GM23338 (cell line): ENCODE data around the gene KIF5A. TPM values are rescaled to one million over a fixed set of nuclear protein-coding genes. Genes with fewer than 3 reads are reported as not detected.

Experiments used
- ATAC-seq: fragments of 200-7000 bp; cut with Tn5 transposase; 3 replicates; pipeline ENCODE4 v1.9.1; 2020
- DNase-seq: peaks from one replicate; pipeline ENCODE4 v3.0.0-alpha.2; 2015; ENCODE audit warnings: low spot score
- H2AFZ ChIP-seq: fragments of 200-600 bp; sonication (generic); 2 replicates; pipeline ENCODE4 v1.8.0; 2016; ENCODE audit warnings: antibody characterized with exemption, mild to moderate bottlenecking, moderate library complexity
- H3F3A ChIP-seq: fragments of 200-600 bp; sonication (generic); replicated peaks from 2 replicates; pipeline ENCODE4 v1.8.0; 2017; ENCODE audit warnings: antibody characterized with exemption, mixed run types, low read depth
- H3K27ac ChIP-seq: fragments of 200-600 bp; sonication (generic); 2 replicates; pipeline ENCODE4 v1.6.1; 2016; ENCODE audit warnings: low read depth
- H3K27me3 ChIP-seq: fragments of 200-600 bp; sonication (generic); 2 replicates; pipeline ENCODE4 v1.8.0; 2016; ENCODE audit warnings: mild to moderate bottlenecking, mixed run types, moderate library complexity; ENCODE audit not compliant: insufficient read depth
- H3K36me3 ChIP-seq: fragments of 200-600 bp; sonication (generic); 2 replicates; pipeline ENCODE4 v1.8.0; 2016; ENCODE audit warnings: mild to moderate bottlenecking; ENCODE audit not compliant: insufficient read depth
- H3K4me1 ChIP-seq: fragments of 200-600 bp; sonication (generic); 2 replicates; pipeline ENCODE4 v1.8.0; 2016; ENCODE audit warnings: mild to moderate bottlenecking, moderate library complexity; ENCODE audit not compliant: insufficient read depth
- H3K4me2 ChIP-seq: fragments of 200-600 bp; sonication (generic); 2 replicates; pipeline ENCODE4 v1.7.1; 2017; ENCODE audit warnings: mixed run types
- H3K4me3 ChIP-seq: fragments of 200-600 bp; sonication (generic); 2 replicates; pipeline ENCODE4 v1.6.1; 2016; ENCODE audit warnings: mixed run types
- H3K79me2 ChIP-seq: fragments of 200-600 bp; sonication (generic); replicated peaks from 2 replicates; pipeline ENCODE4 v1.8.0; 2017; ENCODE audit warnings: mild to moderate bottlenecking; ENCODE audit not compliant: insufficient read depth
- H3K9me2 ChIP-seq: fragments of 200-600 bp; sonication (generic); 2 replicates; pipeline ENCODE4 v1.8.0; 2017; ENCODE audit not compliant: insufficient read depth
- H4K20me1 ChIP-seq: fragments of 200-600 bp; sonication (generic); replicated peaks from 2 replicates; pipeline ENCODE4 v1.8.0; 2017; ENCODE audit warnings: mild to moderate bottlenecking; ENCODE audit not compliant: insufficient read depth
- H3K27ac Mint-ChIP-seq: 2 replicates; pipeline ENCODE4 v1.8.0; 2020; ENCODE audit warnings: inconsistent platforms, mild to moderate bottlenecking, moderate library complexity, mixed read lengths
- H3K27me3 Mint-ChIP-seq: 3 replicates; pipeline ENCODE4 v1.8.0; 2022; ENCODE audit warnings: low read depth, mild to moderate bottlenecking, moderate library complexity, mixed read lengths, inconsistent platforms; ENCODE audit not compliant: insufficient read depth, poor library complexity
- H3K36me3 Mint-ChIP-seq: 3 replicates; pipeline ENCODE4 v1.8.0; 2021; ENCODE audit warnings: low read depth, mild to moderate bottlenecking, inconsistent platforms, moderate library complexity, mixed read lengths
- H3K4me1 Mint-ChIP-seq: 3 replicates; pipeline ENCODE4 v1.8.0; 2020; ENCODE audit warnings: mild to moderate bottlenecking, inconsistent platforms, mixed read lengths
- H3K4me3 Mint-ChIP-seq: 3 replicates; pipeline ENCODE4 v1.8.0; 2021; ENCODE audit warnings: moderate library complexity, mild to moderate bottlenecking, inconsistent platforms, mixed read lengths
- H3K9me3 Mint-ChIP-seq: 3 replicates; pipeline ENCODE4 v1.8.0; 2020; ENCODE audit warnings: moderate library complexity, mild to moderate bottlenecking, inconsistent platforms, mixed read lengths
- CREB1 ChIP-seq: fragments of 250-450 bp; sonication (Bioruptor Pico); IDR thresholded peaks from 2 replicates; pipeline ENCODE4 v1.5.0; 2020; ENCODE audit warnings: low read depth, mild to moderate bottlenecking, moderate library complexity
- EZH2 ChIP-seq: fragments of 200-600 bp; sonication (generic); IDR thresholded peaks from one replicate; pipeline ENCODE4 v1.8.0; 2017; ENCODE audit warnings: antibody characterized with exemption, mild to moderate bottlenecking, low read depth; ENCODE audit not compliant: unreplicated experiment
- EZH2phosphoT487 ChIP-seq: fragments of 200-600 bp; sonication (generic); IDR thresholded peaks from one replicate; pipeline ENCODE4 v1.8.1; 2018; ENCODE audit warnings: antibody characterized with exemption; ENCODE audit not compliant: unreplicated experiment
- JUNB ChIP-seq: IDR thresholded peaks from one replicate; pipeline ENCODE4 v1.6.1; 2016; ENCODE audit warnings: antibody characterized with exemption; ENCODE audit not compliant: unreplicated experiment
- NANOG ChIP-seq: IDR thresholded peaks from 2 replicates; pipeline ENCODE4 v1.6.1; 2016; ENCODE audit warnings: antibody characterized with exemption, borderline replicate concordance
- POLR2AphosphoS5 ChIP-seq: IDR thresholded peaks from 2 replicates; pipeline ENCODE4 v1.6.1; 2016; ENCODE audit warnings: antibody characterized with exemption, low read depth
- STAT1 ChIP-seq: IDR thresholded peaks from one replicate; pipeline ENCODE4 v1.6.1; 2016; ENCODE audit warnings: antibody characterized with exemption; ENCODE audit not compliant: unreplicated experiment
- ZNF331 ChIP-seq: fragments of 250-450 bp; sonication (Bioruptor Pico); IDR thresholded peaks from 2 replicates; pipeline ENCODE4 v1.5.0; 2020; ENCODE audit warnings: low read depth, mild to moderate bottlenecking, moderate library complexity
- polyA plus RNA-seq: library from polyadenylated mRNA; unstranded; fragments of >200 nt; fragmentation: Nextera tagmentation; extraction: Ambion mirVana; gene quantifications from 2 replicates; pipeline ENCODE4 v1.2.1, GENCODE V29; 2016
- total RNA-seq: library from RNA; depleted of rRNA; stranded (reverse); fragments of >200 nt; shearing (Covaris generic); gene quantifications from 2 replicates; pipeline ENCODE4 v1.2.3, GENCODE V29; 2014
- TF ChIP-seq, protein P1 (sequence below): IDR thresholded peaks from 2 replicates; pipeline ENCODE4 v1.6.1; 2016; ENCODE audit warnings: antibody characterized with exemption
- TF ChIP-seq, protein P2 (sequence below): fragments of 250-450 bp; sonication (Bioruptor Pico); IDR thresholded peaks from 2 replicates; pipeline ENCODE4 v1.5.0; 2020; ENCODE audit warnings: mild to moderate bottlenecking, moderate library complexity
- TF ChIP-seq, protein P3 (sequence below), 2 experiments: fragments of 200-600 bp in 1 of 2; sonication (generic) in 1 of 2; conservative IDR thresholded peaks; 2 replicates each; pipeline versions ENCODE4 v1.5.1 to v1.6.1; 2016 to 2017; ENCODE audit warnings: antibody characterized with exemption in 2 of 2, low read depth in 2 of 2, mild to moderate bottlenecking in 2 of 2, moderate library complexity in 1 of 2
- TF ChIP-seq, protein P4 (sequence below): IDR thresholded peaks from one replicate; pipeline ENCODE4 v1.6.1; 2018; ENCODE audit warnings: antibody characterized with exemption; ENCODE audit not compliant: unreplicated experiment

KIF5A gene
- total and polyA plus RNA-seq, 2 experiments from 2014 or later = 11.1 to 21.3 TPM

DNA sequence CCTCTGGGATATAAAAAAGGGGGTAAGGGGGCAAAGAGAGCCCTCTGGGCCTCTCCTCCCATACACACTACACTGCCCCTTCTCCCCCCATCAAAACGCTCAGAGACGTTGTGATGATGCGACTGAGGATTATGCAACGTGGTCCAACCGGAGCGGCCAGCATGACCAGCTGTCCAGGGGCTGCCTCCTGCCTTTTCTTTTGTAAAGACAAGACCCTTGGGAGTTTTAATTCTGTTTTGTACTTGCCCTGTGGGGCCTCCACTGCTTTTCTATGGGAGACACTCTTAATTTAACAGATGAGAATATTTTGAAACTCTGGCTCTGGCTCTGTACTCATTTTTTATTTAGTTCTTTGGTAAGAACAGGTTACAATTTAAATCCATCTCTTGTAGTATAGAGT, 20.0 kb upstream of the KIF5A start (continued):
- TF ChIP-seq CREB1 (CRISPR knock-in tag) (no peak), POLR2AphosphoS5 (no peak)
- TF ChIP-seq, protein P1, sequence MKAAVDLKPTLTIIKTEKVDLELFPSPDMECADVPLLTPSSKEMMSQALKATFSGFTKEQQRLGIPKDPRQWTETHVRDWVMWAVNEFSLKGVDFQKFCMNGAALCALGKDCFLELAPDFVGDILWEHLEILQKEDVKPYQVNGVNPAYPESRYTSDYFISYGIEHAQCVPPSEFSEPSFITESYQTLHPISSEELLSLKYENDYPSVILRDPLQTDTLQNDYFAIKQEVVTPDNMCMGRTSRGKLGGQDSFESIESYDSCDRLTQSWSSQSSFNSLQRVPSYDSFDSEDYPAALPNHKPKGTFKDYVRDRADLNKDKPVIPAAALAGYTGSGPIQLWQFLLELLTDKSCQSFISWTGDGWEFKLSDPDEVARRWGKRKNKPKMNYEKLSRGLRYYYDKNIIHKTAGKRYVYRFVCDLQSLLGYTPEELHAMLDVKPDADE = no peak

DNA sequence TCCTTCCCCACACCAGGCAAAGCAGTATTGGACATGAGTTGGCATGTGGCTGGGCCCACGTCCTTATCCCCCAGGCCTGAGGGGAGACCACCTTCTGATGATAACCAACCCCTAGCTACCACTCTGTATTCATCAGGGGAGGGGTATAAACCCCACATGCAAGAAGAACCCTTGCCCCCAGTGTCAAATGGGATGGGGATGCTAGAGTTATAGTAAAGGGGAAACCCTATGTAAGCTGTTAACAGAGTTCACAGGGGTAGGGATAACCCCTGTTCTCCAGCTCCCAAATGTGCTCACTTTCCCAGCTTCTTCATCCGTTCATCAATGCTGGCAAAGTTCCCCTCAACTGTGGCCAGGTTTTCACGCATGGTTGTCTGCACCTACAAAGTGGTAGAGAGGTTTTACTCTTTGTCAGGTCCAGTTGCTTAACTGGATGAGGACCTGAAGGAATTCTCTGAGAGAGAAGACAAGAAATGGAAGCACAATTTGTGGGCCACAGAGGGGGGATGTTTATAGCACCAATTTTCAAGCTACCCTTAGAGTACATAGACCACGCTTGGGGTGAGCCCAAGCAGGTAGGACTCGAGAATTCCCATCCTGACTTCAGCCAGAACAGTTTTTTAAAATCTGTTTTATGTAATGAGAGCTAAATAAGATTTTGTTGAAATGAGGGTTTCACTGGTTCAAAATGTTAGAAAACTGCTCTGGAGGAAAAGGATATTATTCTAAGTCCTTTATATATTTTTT, 19.3 kb upstream of the KIF5A start:
- H3K4me1 Mint-ChIP-seq = peaks cover 13% of the 10 kb centered on the region
- peaks cover 8% of the 10 kb centered on the region for H3K27me3 Mint-ChIP-seq
- H3K9me3 Mint-ChIP-seq = no peaks in the 10 kb centered on the region
- Histone ChIP-seq H3F3A (0 out of 2 replicates have a peak, but pooled peaks cover 12% of the 10 kb centered on the region), H3K79me2 (no peaks in the 10 kb centered on the region), H3K4me1 (peaks cover 4% of the 10 kb centered on the region; the same call in 1 of the 2 replicates), H3K9me2 (no peaks in the 10 kb centered on the region), H2AFZ (no peak overlapping the region), H3K4me2 (no peak overlapping the region), H3K27me3 (no peaks in the 10 kb centered on the region), H4K20me1 (peaks cover 8% of the 10 kb centered on the region), H3K36me3 (peaks cover 20% of the 10 kb centered on the region), H3K4me3 (no peak overlapping the region), H3K27ac (no peak overlapping the region)
- DNase-seq (no peak), ATAC-seq (no peak)
- H3K36me3 Mint-ChIP-seq = peaks cover 68% of the 10 kb centered on the region
- no peak overlapping the region for H3K27ac Mint-ChIP-seq
- no peak overlapping the region for H3K4me3 Mint-ChIP-seq
- TF ChIP-seq JUNB (no peak), STAT1 (no peak), CREB1 (CRISPR knock-in tag) (no peak), ZNF331 (no peak), POLR2AphosphoS5 (no peak), NANOG (no peak), EZH2phosphoT487 (no peak), EZH2 (no peak)
- TF ChIP-seq, protein P2, sequence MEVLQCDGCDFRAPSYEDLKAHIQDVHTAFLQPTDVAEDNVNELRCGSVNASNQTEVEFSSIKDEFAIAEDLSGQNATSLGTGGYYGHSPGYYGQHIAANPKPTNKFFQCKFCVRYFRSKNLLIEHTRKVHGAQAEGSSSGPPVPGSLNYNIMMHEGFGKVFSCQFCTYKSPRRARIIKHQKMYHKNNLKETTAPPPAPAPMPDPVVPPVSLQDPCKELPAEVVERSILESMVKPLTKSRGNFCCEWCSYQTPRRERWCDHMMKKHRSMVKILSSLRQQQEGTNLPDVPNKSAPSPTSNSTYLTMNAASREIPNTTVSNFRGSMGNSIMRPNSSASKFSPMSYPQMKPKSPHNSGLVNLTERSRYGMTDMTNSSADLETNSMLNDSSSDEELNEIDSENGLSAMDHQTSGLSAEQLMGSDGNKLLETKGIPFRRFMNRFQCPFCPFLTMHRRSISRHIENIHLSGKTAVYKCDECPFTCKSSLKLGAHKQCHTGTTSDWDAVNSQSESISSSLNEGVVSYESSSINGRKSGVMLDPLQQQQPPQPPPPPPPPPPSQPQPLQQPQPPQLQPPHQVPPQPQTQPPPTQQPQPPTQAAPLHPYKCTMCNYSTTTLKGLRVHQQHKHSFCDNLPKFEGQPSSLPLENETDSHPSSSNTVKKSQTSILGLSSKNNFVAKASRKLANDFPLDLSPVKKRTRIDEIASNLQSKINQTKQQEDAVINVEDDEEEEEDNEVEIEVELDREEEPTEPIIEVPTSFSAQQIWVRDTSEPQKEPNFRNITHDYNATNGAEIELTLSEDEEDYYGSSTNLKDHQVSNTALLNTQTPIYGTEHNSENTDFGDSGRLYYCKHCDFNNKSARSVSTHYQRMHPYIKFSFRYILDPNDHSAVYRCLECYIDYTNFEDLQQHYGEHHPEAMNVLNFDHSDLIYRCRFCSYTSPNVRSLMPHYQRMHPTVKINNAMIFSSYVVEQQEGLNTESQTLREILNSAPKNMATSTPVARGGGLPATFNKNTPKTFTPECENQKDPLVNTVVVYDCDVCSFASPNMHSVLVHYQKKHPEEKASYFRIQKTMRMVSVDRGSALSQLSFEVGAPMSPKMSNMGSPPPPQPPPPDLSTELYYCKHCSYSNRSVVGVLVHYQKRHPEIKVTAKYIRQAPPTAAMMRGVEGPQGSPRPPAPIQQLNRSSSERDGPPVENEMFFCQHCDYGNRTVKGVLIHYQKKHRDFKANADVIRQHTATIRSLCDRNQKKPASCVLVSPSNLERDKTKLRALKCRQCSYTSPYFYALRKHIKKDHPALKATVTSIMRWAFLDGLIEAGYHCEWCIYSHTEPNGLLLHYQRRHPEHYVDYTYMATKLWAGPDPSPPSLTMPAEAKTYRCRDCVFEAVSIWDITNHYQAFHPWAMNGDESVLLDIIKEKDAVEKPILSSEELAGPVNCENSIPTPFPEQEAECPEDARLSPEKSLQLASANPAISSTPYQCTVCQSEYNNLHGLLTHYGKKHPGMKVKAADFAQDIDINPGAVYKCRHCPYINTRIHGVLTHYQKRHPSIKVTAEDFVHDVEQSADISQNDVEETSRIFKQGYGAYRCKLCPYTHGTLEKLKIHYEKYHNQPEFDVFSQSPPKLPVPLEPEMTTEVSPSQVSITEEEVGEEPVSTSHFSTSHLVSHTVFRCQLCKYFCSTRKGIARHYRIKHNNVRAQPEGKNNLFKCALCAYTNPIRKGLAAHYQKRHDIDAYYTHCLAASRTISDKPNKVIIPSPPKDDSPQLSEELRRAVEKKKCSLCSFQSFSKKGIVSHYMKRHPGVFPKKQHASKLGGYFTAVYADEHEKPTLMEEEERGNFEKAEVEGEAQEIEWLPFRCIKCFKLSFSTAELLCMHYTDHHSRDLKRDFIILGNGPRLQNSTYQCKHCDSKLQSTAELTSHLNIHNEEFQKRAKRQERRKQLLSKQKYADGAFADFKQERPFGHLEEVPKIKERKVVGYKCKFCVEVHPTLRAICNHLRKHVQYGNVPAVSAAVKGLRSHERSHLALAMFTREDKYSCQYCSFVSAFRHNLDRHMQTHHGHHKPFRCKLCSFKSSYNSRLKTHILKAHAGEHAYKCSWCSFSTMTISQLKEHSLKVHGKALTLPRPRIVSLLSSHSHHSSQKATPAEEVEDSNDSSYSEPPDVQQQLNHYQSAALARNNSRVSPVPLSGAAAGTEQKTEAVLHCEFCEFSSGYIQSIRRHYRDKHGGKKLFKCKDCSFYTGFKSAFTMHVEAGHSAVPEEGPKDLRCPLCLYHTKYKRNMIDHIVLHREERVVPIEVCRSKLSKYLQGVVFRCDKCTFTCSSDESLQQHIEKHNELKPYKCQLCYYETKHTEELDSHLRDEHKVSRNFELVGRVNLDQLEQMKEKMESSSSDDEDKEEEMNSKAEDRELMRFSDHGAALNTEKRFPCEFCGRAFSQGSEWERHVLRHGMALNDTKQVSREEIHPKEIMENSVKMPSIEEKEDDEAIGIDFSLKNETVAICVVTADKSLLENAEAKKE (CRISPR knock-in tag) = no peak
- TF ChIP-seq, protein P3, sequence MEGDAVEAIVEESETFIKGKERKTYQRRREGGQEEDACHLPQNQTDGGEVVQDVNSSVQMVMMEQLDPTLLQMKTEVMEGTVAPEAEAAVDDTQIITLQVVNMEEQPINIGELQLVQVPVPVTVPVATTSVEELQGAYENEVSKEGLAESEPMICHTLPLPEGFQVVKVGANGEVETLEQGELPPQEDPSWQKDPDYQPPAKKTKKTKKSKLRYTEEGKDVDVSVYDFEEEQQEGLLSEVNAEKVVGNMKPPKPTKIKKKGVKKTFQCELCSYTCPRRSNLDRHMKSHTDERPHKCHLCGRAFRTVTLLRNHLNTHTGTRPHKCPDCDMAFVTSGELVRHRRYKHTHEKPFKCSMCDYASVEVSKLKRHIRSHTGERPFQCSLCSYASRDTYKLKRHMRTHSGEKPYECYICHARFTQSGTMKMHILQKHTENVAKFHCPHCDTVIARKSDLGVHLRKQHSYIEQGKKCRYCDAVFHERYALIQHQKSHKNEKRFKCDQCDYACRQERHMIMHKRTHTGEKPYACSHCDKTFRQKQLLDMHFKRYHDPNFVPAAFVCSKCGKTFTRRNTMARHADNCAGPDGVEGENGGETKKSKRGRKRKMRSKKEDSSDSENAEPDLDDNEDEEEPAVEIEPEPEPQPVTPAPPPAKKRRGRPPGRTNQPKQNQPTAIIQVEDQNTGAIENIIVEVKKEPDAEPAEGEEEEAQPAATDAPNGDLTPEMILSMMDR (conservative IDR thresholded peaks at IDR 0.05; ENCODE audit: low read depth in 2 of 2) = no peak
- TF ChIP-seq, protein P4, sequence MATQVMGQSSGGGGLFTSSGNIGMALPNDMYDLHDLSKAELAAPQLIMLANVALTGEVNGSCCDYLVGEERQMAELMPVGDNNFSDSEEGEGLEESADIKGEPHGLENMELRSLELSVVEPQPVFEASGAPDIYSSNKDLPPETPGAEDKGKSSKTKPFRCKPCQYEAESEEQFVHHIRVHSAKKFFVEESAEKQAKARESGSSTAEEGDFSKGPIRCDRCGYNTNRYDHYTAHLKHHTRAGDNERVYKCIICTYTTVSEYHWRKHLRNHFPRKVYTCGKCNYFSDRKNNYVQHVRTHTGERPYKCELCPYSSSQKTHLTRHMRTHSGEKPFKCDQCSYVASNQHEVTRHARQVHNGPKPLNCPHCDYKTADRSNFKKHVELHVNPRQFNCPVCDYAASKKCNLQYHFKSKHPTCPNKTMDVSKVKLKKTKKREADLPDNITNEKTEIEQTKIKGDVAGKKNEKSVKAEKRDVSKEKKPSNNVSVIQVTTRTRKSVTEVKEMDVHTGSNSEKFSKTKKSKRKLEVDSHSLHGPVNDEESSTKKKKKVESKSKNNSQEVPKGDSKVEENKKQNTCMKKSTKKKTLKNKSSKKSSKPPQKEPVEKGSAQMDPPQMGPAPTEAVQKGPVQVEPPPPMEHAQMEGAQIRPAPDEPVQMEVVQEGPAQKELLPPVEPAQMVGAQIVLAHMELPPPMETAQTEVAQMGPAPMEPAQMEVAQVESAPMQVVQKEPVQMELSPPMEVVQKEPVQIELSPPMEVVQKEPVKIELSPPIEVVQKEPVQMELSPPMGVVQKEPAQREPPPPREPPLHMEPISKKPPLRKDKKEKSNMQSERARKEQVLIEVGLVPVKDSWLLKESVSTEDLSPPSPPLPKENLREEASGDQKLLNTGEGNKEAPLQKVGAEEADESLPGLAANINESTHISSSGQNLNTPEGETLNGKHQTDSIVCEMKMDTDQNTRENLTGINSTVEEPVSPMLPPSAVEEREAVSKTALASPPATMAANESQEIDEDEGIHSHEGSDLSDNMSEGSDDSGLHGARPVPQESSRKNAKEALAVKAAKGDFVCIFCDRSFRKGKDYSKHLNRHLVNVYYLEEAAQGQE = no peak
